ENCODE results near the gene NEXN.

The NEXN gene

DNA sequence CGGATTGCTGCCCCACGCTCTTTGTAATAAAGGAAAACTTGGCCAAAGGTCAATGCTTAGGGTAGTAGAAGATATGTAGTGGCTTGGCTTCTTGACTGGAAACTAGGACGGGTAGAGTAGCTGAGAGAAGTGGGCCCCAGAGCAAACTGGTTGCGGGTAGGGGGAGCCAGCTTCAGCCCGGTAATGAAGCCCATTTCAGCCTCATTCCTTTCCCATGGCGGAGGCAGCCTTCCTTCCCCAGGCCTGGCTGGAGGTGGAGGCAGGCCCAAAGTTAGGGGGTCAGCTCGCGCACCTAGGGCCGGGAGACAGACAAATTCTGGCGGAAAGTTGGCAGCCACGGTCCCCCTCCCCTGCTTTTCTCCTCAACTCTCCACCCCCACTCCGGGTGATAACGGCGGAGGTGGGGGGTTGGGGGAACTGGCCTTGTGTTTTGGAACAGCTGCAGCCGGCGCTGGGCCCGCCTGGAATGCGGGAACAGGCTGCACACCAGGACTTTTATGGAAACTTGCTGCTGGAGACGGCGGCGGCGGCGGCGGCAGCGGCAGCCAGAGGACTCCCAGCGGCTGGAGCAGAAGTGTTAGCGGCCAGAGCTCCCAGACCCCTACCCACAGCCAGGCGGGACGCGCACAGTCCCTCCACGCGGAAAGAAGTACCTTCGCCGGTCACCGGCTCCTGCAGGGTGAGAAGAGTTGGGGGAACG, at the start of gene NEXN:
NEXN (plus strand) TSS at position 544 of the 700 bp plus-strand sequence. CDS start 27,483 bp downstream, outside the sequence.
- TF ChIP-seq CTCF (conservative IDR thresholded peaks at IDR 0.05; ENCODE audit: low read depth): no peak
- CTCF ChIA-PET: interaction anchor here (0.8 kb wide), 1 partner anchor 12 kb away, joined by 6 read pairs; no protein-coding TSS in a partner anchor
- H3K27ac ChIP-seq: peak within 1 kb of the TSS; percentile 47
- POLR2A ChIA-PET (ENCODE audit: low non-redundant PET): no interaction called here
- DNase-seq (ENCODE audit: low spot score): peak; percentile 14

GRCh38 chr1:77841574-77841973, 46.9 kb upstream of the NEXN start:
- no peak for TF ChIP-seq CTCF (conservative IDR thresholded peaks at IDR 0.05; ENCODE audit: low read depth)
- ChIA-PET POLR2A (ENCODE audit: low non-redundant PET) (no interaction called here), CTCF (no interaction called here)
- no peak for DNase-seq (ENCODE audit: low spot score)
- H3K27ac ChIP-seq: no peak overlapping the region

DNA sequence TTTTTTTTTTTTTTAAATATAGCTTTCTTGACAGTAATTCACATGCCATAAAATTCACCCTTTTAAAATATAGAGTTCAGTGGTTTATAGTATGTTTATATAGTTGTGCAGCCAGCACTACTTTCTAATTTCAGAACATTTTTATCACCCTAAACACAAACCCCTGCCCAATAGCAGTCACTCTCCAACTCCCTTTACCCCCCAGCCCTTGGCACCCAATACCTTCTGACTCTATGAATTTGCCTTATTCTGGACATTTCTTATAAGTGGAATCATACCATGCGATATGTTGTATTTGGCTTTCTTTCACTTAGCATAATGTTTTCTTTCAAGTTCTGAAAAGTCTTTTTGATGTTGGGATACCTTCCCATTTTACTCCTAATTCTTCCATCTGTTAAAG, 42.5 kb upstream of the NEXN start:
- H3K27ac ChIP-seq: no peak overlapping the region
- no peak for TF ChIP-seq CTCF (conservative IDR thresholded peaks at IDR 0.05; ENCODE audit: low read depth)
- POLR2A ChIA-PET (ENCODE audit: low non-redundant PET): no interaction called here
- CTCF ChIA-PET: no interaction called here
- no peak for DNase-seq (ENCODE audit: low spot score)

GRCh38 chr1:77846966-77847365, 41.5 kb upstream of the NEXN start:
- no peak overlapping the region for H3K27ac ChIP-seq
- DNase-seq (ENCODE audit: low spot score): no peak
- ChIA-PET CTCF (no interaction called here), POLR2A (ENCODE audit: low non-redundant PET) (no interaction called here)
- no peak for TF ChIP-seq CTCF (conservative IDR thresholded peaks at IDR 0.05; ENCODE audit: low read depth)

- POLR2A ChIA-PET (ENCODE audit: low non-redundant PET): no interaction called here
- CTCF ChIA-PET: no interaction called here
- TF ChIP-seq CTCF (conservative IDR thresholded peaks at IDR 0.05; ENCODE audit: low read depth): no peak
- H3K27ac ChIP-seq: no peak overlapping the region
- DNase-seq (ENCODE audit: low spot score): no peak
Observed at GRCh38 chr1:77847621-77848080, 40.8 kb upstream of the NEXN start.

GRCh38 chr1:77850082-77850481, 38.3 kb upstream of the NEXN start:
- POLR2A ChIA-PET (ENCODE audit: low non-redundant PET): no interaction called here
- TF ChIP-seq CTCF (conservative IDR thresholded peaks at IDR 0.05; ENCODE audit: low read depth): no peak
- DNase-seq (ENCODE audit: low spot score): no peak
- CTCF ChIA-PET: no interaction called here
- H3K27ac ChIP-seq: no peak overlapping the region
